GM23338 (cell line): Measurements from ENCODE around the gene EYS. TPM values are rescaled to one million over a fixed set of nuclear protein-coding genes. Genes with fewer than 3 reads are reported as not detected.

Experiments used
- ATAC-seq: fragments of 200-7000 bp; cut with Tn5 transposase; 3 replicates; pipeline ENCODE4 v1.9.1; 2020
- DNase-seq: peaks from one replicate; pipeline ENCODE4 v3.0.0-alpha.2; 2015; ENCODE audit warnings: low spot score
- H2AFZ ChIP-seq: fragments of 200-600 bp; sonication (generic); 2 replicates; pipeline ENCODE4 v1.8.0; 2016; ENCODE audit warnings: antibody characterized with exemption, mild to moderate bottlenecking, moderate library complexity
- H3F3A ChIP-seq: fragments of 200-600 bp; sonication (generic); replicated peaks from 2 replicates; pipeline ENCODE4 v1.8.0; 2017; ENCODE audit warnings: antibody characterized with exemption, mixed run types, low read depth
- H3K27ac ChIP-seq: fragments of 200-600 bp; sonication (generic); 2 replicates; pipeline ENCODE4 v1.6.1; 2016; ENCODE audit warnings: low read depth
- H3K27me3 ChIP-seq: fragments of 200-600 bp; sonication (generic); 2 replicates; pipeline ENCODE4 v1.8.0; 2016; ENCODE audit warnings: mild to moderate bottlenecking, mixed run types, moderate library complexity; ENCODE audit not compliant: insufficient read depth
- H3K36me3 ChIP-seq: fragments of 200-600 bp; sonication (generic); 2 replicates; pipeline ENCODE4 v1.8.0; 2016; ENCODE audit warnings: mild to moderate bottlenecking; ENCODE audit not compliant: insufficient read depth
- H3K4me1 ChIP-seq: fragments of 200-600 bp; sonication (generic); 2 replicates; pipeline ENCODE4 v1.8.0; 2016; ENCODE audit warnings: mild to moderate bottlenecking, moderate library complexity; ENCODE audit not compliant: insufficient read depth
- H3K4me2 ChIP-seq: fragments of 200-600 bp; sonication (generic); 2 replicates; pipeline ENCODE4 v1.7.1; 2017; ENCODE audit warnings: mixed run types
- H3K4me3 ChIP-seq: fragments of 200-600 bp; sonication (generic); 2 replicates; pipeline ENCODE4 v1.6.1; 2016; ENCODE audit warnings: mixed run types
- H3K79me2 ChIP-seq: fragments of 200-600 bp; sonication (generic); replicated peaks from 2 replicates; pipeline ENCODE4 v1.8.0; 2017; ENCODE audit warnings: mild to moderate bottlenecking; ENCODE audit not compliant: insufficient read depth
- H3K9me2 ChIP-seq: fragments of 200-600 bp; sonication (generic); 2 replicates; pipeline ENCODE4 v1.8.0; 2017; ENCODE audit not compliant: insufficient read depth
- H4K20me1 ChIP-seq: fragments of 200-600 bp; sonication (generic); replicated peaks from 2 replicates; pipeline ENCODE4 v1.8.0; 2017; ENCODE audit warnings: mild to moderate bottlenecking; ENCODE audit not compliant: insufficient read depth
- H3K27ac Mint-ChIP-seq: 2 replicates; pipeline ENCODE4 v1.8.0; 2020; ENCODE audit warnings: inconsistent platforms, mild to moderate bottlenecking, moderate library complexity, mixed read lengths
- H3K27me3 Mint-ChIP-seq: 3 replicates; pipeline ENCODE4 v1.8.0; 2022; ENCODE audit warnings: low read depth, mild to moderate bottlenecking, moderate library complexity, mixed read lengths, inconsistent platforms; ENCODE audit not compliant: insufficient read depth, poor library complexity
- H3K36me3 Mint-ChIP-seq: 3 replicates; pipeline ENCODE4 v1.8.0; 2021; ENCODE audit warnings: low read depth, mild to moderate bottlenecking, inconsistent platforms, moderate library complexity, mixed read lengths
- H3K4me1 Mint-ChIP-seq: 3 replicates; pipeline ENCODE4 v1.8.0; 2020; ENCODE audit warnings: mild to moderate bottlenecking, inconsistent platforms, mixed read lengths
- H3K4me3 Mint-ChIP-seq: 3 replicates; pipeline ENCODE4 v1.8.0; 2021; ENCODE audit warnings: moderate library complexity, mild to moderate bottlenecking, inconsistent platforms, mixed read lengths
- H3K9me3 Mint-ChIP-seq: 3 replicates; pipeline ENCODE4 v1.8.0; 2020; ENCODE audit warnings: moderate library complexity, mild to moderate bottlenecking, inconsistent platforms, mixed read lengths
- CREB1 ChIP-seq: fragments of 250-450 bp; sonication (Bioruptor Pico); IDR thresholded peaks from 2 replicates; pipeline ENCODE4 v1.5.0; 2020; ENCODE audit warnings: low read depth, mild to moderate bottlenecking, moderate library complexity
- EZH2 ChIP-seq: fragments of 200-600 bp; sonication (generic); IDR thresholded peaks from one replicate; pipeline ENCODE4 v1.8.0; 2017; ENCODE audit warnings: antibody characterized with exemption, mild to moderate bottlenecking, low read depth; ENCODE audit not compliant: unreplicated experiment
- EZH2phosphoT487 ChIP-seq: fragments of 200-600 bp; sonication (generic); IDR thresholded peaks from one replicate; pipeline ENCODE4 v1.8.1; 2018; ENCODE audit warnings: antibody characterized with exemption; ENCODE audit not compliant: unreplicated experiment
- JUNB ChIP-seq: IDR thresholded peaks from one replicate; pipeline ENCODE4 v1.6.1; 2016; ENCODE audit warnings: antibody characterized with exemption; ENCODE audit not compliant: unreplicated experiment
- NANOG ChIP-seq: IDR thresholded peaks from 2 replicates; pipeline ENCODE4 v1.6.1; 2016; ENCODE audit warnings: antibody characterized with exemption, borderline replicate concordance
- POLR2AphosphoS5 ChIP-seq: IDR thresholded peaks from 2 replicates; pipeline ENCODE4 v1.6.1; 2016; ENCODE audit warnings: antibody characterized with exemption, low read depth
- STAT1 ChIP-seq: IDR thresholded peaks from one replicate; pipeline ENCODE4 v1.6.1; 2016; ENCODE audit warnings: antibody characterized with exemption; ENCODE audit not compliant: unreplicated experiment
- ZNF114 ChIP-seq: fragments of 250-450 bp; sonication (Bioruptor Pico); IDR thresholded peaks from 2 replicates; pipeline ENCODE4 v1.5.0; 2020; ENCODE audit warnings: mild to moderate bottlenecking, moderate library complexity
- ZNF331 ChIP-seq: fragments of 250-450 bp; sonication (Bioruptor Pico); IDR thresholded peaks from 2 replicates; pipeline ENCODE4 v1.5.0; 2020; ENCODE audit warnings: low read depth, mild to moderate bottlenecking, moderate library complexity
- polyA plus RNA-seq: library from polyadenylated mRNA; unstranded; fragments of >200 nt; fragmentation: Nextera tagmentation; extraction: Ambion mirVana; gene quantifications from 2 replicates; pipeline ENCODE4 v1.2.1, GENCODE V29; 2016
- total RNA-seq: library from RNA; depleted of rRNA; stranded (reverse); fragments of >200 nt; shearing (Covaris generic); gene quantifications from 2 replicates; pipeline ENCODE4 v1.2.3, GENCODE V29; 2014
- TF ChIP-seq, protein P1 (sequence below), 2 experiments: fragments of 200-600 bp in 1 of 2; sonication (generic) in 1 of 2; conservative IDR thresholded peaks; 2 replicates each; pipeline versions ENCODE4 v1.5.1 to v1.6.1; 2016 to 2017; ENCODE audit warnings: antibody characterized with exemption in 2 of 2, low read depth in 2 of 2, mild to moderate bottlenecking in 2 of 2, moderate library complexity in 1 of 2
- TF ChIP-seq, protein P2 (sequence below): IDR thresholded peaks from 2 replicates; pipeline ENCODE4 v1.6.1; 2016; ENCODE audit warnings: antibody characterized with exemption
- TF ChIP-seq, protein P3 (sequence below): fragments of 250-450 bp; sonication (Bioruptor Pico); IDR thresholded peaks from 2 replicates; pipeline ENCODE4 v1.5.0; 2020; ENCODE audit warnings: mild to moderate bottlenecking, moderate library complexity
- TF ChIP-seq, protein P4 (sequence below): IDR thresholded peaks from one replicate; pipeline ENCODE4 v1.6.1; 2018; ENCODE audit warnings: antibody characterized with exemption; ENCODE audit not compliant: unreplicated experiment

Gene EYS
- total and polyA plus RNA-seq, 2 experiments from 2014 or later = 0.38 to 0.52 TPM

DNA sequence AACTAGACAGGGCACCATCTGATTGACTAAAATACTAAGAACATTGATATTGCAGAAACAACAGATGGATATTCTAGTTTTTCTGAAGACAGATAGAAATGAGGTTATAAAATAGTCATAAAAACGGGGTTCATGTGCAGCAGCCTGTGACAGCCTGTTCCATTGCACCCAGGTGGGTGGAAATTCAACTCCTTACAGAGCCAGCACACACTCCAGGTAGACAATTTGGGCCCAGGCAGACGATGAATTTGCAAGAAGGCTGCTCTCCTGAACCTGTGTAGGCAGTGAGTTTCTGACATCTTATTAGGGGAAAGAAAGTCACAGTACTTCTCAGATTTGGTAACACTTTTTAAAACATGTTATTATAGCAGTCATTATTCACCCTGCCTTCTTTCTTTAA, 1657.3 kb downstream of the EYS start:
- TF ChIP-seq, protein P1, sequence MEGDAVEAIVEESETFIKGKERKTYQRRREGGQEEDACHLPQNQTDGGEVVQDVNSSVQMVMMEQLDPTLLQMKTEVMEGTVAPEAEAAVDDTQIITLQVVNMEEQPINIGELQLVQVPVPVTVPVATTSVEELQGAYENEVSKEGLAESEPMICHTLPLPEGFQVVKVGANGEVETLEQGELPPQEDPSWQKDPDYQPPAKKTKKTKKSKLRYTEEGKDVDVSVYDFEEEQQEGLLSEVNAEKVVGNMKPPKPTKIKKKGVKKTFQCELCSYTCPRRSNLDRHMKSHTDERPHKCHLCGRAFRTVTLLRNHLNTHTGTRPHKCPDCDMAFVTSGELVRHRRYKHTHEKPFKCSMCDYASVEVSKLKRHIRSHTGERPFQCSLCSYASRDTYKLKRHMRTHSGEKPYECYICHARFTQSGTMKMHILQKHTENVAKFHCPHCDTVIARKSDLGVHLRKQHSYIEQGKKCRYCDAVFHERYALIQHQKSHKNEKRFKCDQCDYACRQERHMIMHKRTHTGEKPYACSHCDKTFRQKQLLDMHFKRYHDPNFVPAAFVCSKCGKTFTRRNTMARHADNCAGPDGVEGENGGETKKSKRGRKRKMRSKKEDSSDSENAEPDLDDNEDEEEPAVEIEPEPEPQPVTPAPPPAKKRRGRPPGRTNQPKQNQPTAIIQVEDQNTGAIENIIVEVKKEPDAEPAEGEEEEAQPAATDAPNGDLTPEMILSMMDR (conservative IDR thresholded peaks at IDR 0.05; ENCODE audit: low read depth in 2 of 2) = no peak
- TF ChIP-seq, protein P2, sequence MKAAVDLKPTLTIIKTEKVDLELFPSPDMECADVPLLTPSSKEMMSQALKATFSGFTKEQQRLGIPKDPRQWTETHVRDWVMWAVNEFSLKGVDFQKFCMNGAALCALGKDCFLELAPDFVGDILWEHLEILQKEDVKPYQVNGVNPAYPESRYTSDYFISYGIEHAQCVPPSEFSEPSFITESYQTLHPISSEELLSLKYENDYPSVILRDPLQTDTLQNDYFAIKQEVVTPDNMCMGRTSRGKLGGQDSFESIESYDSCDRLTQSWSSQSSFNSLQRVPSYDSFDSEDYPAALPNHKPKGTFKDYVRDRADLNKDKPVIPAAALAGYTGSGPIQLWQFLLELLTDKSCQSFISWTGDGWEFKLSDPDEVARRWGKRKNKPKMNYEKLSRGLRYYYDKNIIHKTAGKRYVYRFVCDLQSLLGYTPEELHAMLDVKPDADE = no peak
- TF ChIP-seq EZH2phosphoT487 = no peak
- no peak for TF ChIP-seq ZNF114 (CRISPR knock-in tag)
- TF ChIP-seq ZNF331 (CRISPR knock-in tag) = no peak
- no peak for TF ChIP-seq EZH2
- no peak for TF ChIP-seq CREB1
- TF ChIP-seq, protein P3, sequence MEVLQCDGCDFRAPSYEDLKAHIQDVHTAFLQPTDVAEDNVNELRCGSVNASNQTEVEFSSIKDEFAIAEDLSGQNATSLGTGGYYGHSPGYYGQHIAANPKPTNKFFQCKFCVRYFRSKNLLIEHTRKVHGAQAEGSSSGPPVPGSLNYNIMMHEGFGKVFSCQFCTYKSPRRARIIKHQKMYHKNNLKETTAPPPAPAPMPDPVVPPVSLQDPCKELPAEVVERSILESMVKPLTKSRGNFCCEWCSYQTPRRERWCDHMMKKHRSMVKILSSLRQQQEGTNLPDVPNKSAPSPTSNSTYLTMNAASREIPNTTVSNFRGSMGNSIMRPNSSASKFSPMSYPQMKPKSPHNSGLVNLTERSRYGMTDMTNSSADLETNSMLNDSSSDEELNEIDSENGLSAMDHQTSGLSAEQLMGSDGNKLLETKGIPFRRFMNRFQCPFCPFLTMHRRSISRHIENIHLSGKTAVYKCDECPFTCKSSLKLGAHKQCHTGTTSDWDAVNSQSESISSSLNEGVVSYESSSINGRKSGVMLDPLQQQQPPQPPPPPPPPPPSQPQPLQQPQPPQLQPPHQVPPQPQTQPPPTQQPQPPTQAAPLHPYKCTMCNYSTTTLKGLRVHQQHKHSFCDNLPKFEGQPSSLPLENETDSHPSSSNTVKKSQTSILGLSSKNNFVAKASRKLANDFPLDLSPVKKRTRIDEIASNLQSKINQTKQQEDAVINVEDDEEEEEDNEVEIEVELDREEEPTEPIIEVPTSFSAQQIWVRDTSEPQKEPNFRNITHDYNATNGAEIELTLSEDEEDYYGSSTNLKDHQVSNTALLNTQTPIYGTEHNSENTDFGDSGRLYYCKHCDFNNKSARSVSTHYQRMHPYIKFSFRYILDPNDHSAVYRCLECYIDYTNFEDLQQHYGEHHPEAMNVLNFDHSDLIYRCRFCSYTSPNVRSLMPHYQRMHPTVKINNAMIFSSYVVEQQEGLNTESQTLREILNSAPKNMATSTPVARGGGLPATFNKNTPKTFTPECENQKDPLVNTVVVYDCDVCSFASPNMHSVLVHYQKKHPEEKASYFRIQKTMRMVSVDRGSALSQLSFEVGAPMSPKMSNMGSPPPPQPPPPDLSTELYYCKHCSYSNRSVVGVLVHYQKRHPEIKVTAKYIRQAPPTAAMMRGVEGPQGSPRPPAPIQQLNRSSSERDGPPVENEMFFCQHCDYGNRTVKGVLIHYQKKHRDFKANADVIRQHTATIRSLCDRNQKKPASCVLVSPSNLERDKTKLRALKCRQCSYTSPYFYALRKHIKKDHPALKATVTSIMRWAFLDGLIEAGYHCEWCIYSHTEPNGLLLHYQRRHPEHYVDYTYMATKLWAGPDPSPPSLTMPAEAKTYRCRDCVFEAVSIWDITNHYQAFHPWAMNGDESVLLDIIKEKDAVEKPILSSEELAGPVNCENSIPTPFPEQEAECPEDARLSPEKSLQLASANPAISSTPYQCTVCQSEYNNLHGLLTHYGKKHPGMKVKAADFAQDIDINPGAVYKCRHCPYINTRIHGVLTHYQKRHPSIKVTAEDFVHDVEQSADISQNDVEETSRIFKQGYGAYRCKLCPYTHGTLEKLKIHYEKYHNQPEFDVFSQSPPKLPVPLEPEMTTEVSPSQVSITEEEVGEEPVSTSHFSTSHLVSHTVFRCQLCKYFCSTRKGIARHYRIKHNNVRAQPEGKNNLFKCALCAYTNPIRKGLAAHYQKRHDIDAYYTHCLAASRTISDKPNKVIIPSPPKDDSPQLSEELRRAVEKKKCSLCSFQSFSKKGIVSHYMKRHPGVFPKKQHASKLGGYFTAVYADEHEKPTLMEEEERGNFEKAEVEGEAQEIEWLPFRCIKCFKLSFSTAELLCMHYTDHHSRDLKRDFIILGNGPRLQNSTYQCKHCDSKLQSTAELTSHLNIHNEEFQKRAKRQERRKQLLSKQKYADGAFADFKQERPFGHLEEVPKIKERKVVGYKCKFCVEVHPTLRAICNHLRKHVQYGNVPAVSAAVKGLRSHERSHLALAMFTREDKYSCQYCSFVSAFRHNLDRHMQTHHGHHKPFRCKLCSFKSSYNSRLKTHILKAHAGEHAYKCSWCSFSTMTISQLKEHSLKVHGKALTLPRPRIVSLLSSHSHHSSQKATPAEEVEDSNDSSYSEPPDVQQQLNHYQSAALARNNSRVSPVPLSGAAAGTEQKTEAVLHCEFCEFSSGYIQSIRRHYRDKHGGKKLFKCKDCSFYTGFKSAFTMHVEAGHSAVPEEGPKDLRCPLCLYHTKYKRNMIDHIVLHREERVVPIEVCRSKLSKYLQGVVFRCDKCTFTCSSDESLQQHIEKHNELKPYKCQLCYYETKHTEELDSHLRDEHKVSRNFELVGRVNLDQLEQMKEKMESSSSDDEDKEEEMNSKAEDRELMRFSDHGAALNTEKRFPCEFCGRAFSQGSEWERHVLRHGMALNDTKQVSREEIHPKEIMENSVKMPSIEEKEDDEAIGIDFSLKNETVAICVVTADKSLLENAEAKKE (CRISPR knock-in tag) = no peak
- TF ChIP-seq, protein P4, sequence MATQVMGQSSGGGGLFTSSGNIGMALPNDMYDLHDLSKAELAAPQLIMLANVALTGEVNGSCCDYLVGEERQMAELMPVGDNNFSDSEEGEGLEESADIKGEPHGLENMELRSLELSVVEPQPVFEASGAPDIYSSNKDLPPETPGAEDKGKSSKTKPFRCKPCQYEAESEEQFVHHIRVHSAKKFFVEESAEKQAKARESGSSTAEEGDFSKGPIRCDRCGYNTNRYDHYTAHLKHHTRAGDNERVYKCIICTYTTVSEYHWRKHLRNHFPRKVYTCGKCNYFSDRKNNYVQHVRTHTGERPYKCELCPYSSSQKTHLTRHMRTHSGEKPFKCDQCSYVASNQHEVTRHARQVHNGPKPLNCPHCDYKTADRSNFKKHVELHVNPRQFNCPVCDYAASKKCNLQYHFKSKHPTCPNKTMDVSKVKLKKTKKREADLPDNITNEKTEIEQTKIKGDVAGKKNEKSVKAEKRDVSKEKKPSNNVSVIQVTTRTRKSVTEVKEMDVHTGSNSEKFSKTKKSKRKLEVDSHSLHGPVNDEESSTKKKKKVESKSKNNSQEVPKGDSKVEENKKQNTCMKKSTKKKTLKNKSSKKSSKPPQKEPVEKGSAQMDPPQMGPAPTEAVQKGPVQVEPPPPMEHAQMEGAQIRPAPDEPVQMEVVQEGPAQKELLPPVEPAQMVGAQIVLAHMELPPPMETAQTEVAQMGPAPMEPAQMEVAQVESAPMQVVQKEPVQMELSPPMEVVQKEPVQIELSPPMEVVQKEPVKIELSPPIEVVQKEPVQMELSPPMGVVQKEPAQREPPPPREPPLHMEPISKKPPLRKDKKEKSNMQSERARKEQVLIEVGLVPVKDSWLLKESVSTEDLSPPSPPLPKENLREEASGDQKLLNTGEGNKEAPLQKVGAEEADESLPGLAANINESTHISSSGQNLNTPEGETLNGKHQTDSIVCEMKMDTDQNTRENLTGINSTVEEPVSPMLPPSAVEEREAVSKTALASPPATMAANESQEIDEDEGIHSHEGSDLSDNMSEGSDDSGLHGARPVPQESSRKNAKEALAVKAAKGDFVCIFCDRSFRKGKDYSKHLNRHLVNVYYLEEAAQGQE = no peak
- no peak for TF ChIP-seq NANOG
- no peak for TF ChIP-seq POLR2AphosphoS5
- TF ChIP-seq STAT1 = no peak
- TF ChIP-seq JUNB = no peak
- H3K4me1 Mint-ChIP-seq = no peaks in the 10 kb centered on the region

More for the DNA sequence above, 1657.3 kb downstream of the EYS start:
- no peaks in the 10 kb centered on the region for H4K20me1 ChIP-seq
- no peak overlapping the region for H3K27ac ChIP-seq
- Mint-ChIP-seq H3K9me3 (peaks cover 3% of the 10 kb centered on the region; the same call in 1 of the 3 replicates), H3K36me3 (no peaks in the 10 kb centered on the region), H3K27ac (no peak overlapping the region), H3K4me3 (no peak overlapping the region), H3K27me3 (no peaks in the 10 kb centered on the region)
- DNase-seq (no peak), ATAC-seq (no peak)
- no peaks in the 10 kb centered on the region for H3K9me2 ChIP-seq
- H3K79me2 ChIP-seq = no peaks in the 10 kb centered on the region
- peak overlapping the region; percentile 57 for H2AFZ ChIP-seq
- no peaks in the 10 kb centered on the region for H3K36me3 ChIP-seq
- H3K27me3 ChIP-seq = no peaks in the 10 kb centered on the region
- H3K4me1 ChIP-seq = no peaks in the 10 kb centered on the region
- no peak overlapping the region for H3K4me3 ChIP-seq
- H3F3A ChIP-seq = no peaks in the 10 kb centered on the region
- H3K4me2 ChIP-seq = no peak overlapping the region
